Fibroblast of lung (primary cell): ENCODE results near the gene CNIH1. TPM values are rescaled to one million over a fixed set of nuclear protein-coding genes. Genes with fewer than 3 reads are reported as not detected.

Experiments
- DNase-seq, 2 donors: peaks; one replicate each; pipeline versions ENCODE4 v3.0.0 to v3.0.0-alpha.2; 2010; ENCODE audit warnings: low read depth in 2 of 2
- H2AFZ ChIP-seq: 2 replicates; pipeline ENCODE4 v1.5.1; 2012; ENCODE audit warnings: low read length, control low read depth, inconsistent platforms
- H3K27ac ChIP-seq: 2 replicates; pipeline ENCODE4 v1.5.1; 2011; ENCODE audit warnings: low read length, control low read depth; ENCODE audit not compliant: insufficient read depth
- H3K27me3 ChIP-seq: 2 replicates; pipeline ENCODE4 v1.5.1; 2011; ENCODE audit warnings: mild to moderate bottlenecking, low read length; ENCODE audit not compliant: control insufficient read depth, insufficient read depth
- H3K36me3 ChIP-seq: 2 replicates; pipeline ENCODE4 v1.5.1; 2011; ENCODE audit warnings: low read length; ENCODE audit not compliant: control insufficient read depth, insufficient read depth
- H3K4me1 ChIP-seq: 2 replicates; pipeline ENCODE4 v1.5.1; 2011; ENCODE audit warnings: low read length; ENCODE audit not compliant: control insufficient read depth, insufficient read depth; ENCODE audit errors: extremely low read depth
- H3K4me2 ChIP-seq: 2 replicates; pipeline ENCODE4 v1.5.1; 2011; ENCODE audit warnings: low read length, control low read depth; ENCODE audit not compliant: insufficient read depth; ENCODE audit errors: extremely low read depth
- H3K4me3 ChIP-seq, 4 experiments: fragments of 200-600 bp in 1 of 4; sonication (generic) in 1 of 4; replicated peaks in 1 of 4; 2 replicates each; pipeline ENCODE4 v1.5.1; 2011 to 2016; ENCODE audit warnings: low read length in 4 of 4, low read depth in 3 of 4, mild to moderate bottlenecking in 3 of 4, control low read depth in 2 of 4, inconsistent platforms in 1 of 4, mixed read lengths in 1 of 4; ENCODE audit not compliant: insufficient read depth in 1 of 4; ENCODE audit errors: control extremely low read depth in 1 of 4
- H3K79me2 ChIP-seq: 2 replicates; pipeline ENCODE4 v1.5.1; 2012; ENCODE audit warnings: mild to moderate bottlenecking, low read length, inconsistent platforms; ENCODE audit not compliant: control insufficient read depth, insufficient read depth
- H3K9ac ChIP-seq: 2 replicates; pipeline ENCODE4 v1.5.1; 2011; ENCODE audit warnings: mild to moderate bottlenecking, low read length, control low read depth; ENCODE audit not compliant: insufficient read depth
- H3K9me3 ChIP-seq: 2 replicates; pipeline ENCODE4 v1.5.1; 2012; ENCODE audit warnings: low read depth, low read length; ENCODE audit not compliant: control insufficient read depth, insufficient read depth
- H4K20me1 ChIP-seq: 2 replicates; pipeline ENCODE4 v1.5.1; 2011; ENCODE audit warnings: low read length; ENCODE audit not compliant: control insufficient read depth, insufficient read depth; ENCODE audit errors: extremely low read depth
- CTCF ChIP-seq, 2 donors: IDR thresholded peaks in 1 of 2; conservative IDR thresholded peaks in 1 of 2; 1 replicate in 1 of 2; 2 replicates in 1 of 2; pipeline ENCODE4 v1.5.1; 2011 to 2012; ENCODE audit warnings: low read length in 2 of 2, control low read depth in 1 of 2, inconsistent platforms in 1 of 2, low read depth in 1 of 2, mild to moderate bottlenecking in 1 of 2
- EZH2 ChIP-seq: IDR thresholded peaks from 2 replicates; pipeline ENCODE4 v1.5.1; 2012; ENCODE audit warnings: low read length, control low read depth, mild to moderate bottlenecking; ENCODE audit errors: missing control alignments
- polyA plus RNA-seq, 2 donors: library from polyadenylated mRNA; depleted of rRNA in 1 of 2; stranded (reverse) in 1 of 2; unstranded in 1 of 2; fragments of >200 nt; gene quantifications; 2 replicates each; pipeline ENCODE4 v1.2.1, GENCODE V29; 2011 to 2012; ENCODE audit warnings: missing spikeins in 1 of 2
- total RNA-seq: library from RNA; depleted of rRNA; stranded (reverse); fragments of >200 nt; gene quantifications from 2 replicates; pipeline ENCODE4 v1.2.1, GENCODE V29; 2014

The CNIH1 gene
- total and polyA plus RNA-seq, 2 donors (not counting 1 experiment from before 2014, with no cell fraction given) = 109 to 301 TPM

GRCh38 chr14:54489731-54490444 is 48.7 kb upstream of the CNIH1 start:
- Histone ChIP-seq H3K27me3 (no peaks in the 10 kb centered on the region), H3K27ac (peak overlapping the region; percentile 94), H4K20me1 (no peaks in the 10 kb centered on the region), H2AFZ (peak overlapping the region; percentile 89), H3K36me3 (no peaks in the 10 kb centered on the region), H3K4me1 (peaks cover 2% of the 10 kb centered on the region), H3K9me3 (no peaks in the 10 kb centered on the region), H3K4me2 (peak overlapping the region; percentile 71), H3K79me2 (peaks cover 36% of the 10 kb centered on the region), H3K4me3 (peak overlapping the region; percentile 46 to 96 (median 77)), H3K9ac (no peak overlapping the region)
- no peak for DNase-seq
- TF ChIP-seq EZH2 = no peak
- TF ChIP-seq CTCF (conservative IDR thresholded peaks at IDR 0.05 in 1 of 2, IDR thresholded peaks at IDR 0.05 in 1 of 2; ENCODE audit: low read depth in 1 of 2, low read length in 2 of 2) = no peak

- peak overlapping the region; percentile 46 to 96 (median 77) for H3K4me3 ChIP-seq
- H3K9me3 ChIP-seq = no peaks in the 10 kb centered on the region
- peaks cover 42% of the 10 kb centered on the region for H3K79me2 ChIP-seq
- peak overlapping the region; percentile 71 for H3K4me2 ChIP-seq
- H4K20me1 ChIP-seq = no peaks in the 10 kb centered on the region
- H3K27me3 ChIP-seq = no peaks in the 10 kb centered on the region
- H3K36me3 ChIP-seq = no peaks in the 10 kb centered on the region
- H3K4me1 ChIP-seq = peaks cover 2% of the 10 kb centered on the region
- no peak for DNase-seq
- H2AFZ ChIP-seq = peak overlapping the region; percentile 89
- peak overlapping the region; percentile 11 for H3K9ac ChIP-seq
- peak overlapping the region; percentile 94 for H3K27ac ChIP-seq
- no peak for TF ChIP-seq EZH2
- TF ChIP-seq CTCF (conservative IDR thresholded peaks at IDR 0.05 in 1 of 2, IDR thresholded peaks at IDR 0.05 in 1 of 2; ENCODE audit: low read depth in 1 of 2, low read length in 2 of 2) = no peak
Measured at GRCh38 chr14:54489318-54489683, 48.1 kb upstream of the CNIH1 start.

- no peaks in the 10 kb centered on the region for H3K9me3 ChIP-seq
- peak; percentile 50 to 67 for TF ChIP-seq CTCF (conservative IDR thresholded peaks at IDR 0.05 in 1 of 2, IDR thresholded peaks at IDR 0.05 in 1 of 2; ENCODE audit: low read depth in 1 of 2, low read length in 2 of 2)
- TF ChIP-seq EZH2 = no peak
- H3K4me1 ChIP-seq = peaks cover 2% of the 10 kb centered on the region
- peak within 1 kb of the TSS; percentile 94 for H3K27ac ChIP-seq
- peak within 1 kb of the TSS; percentile 89 for H2AFZ ChIP-seq
- H3K9ac ChIP-seq = peak within 1 kb of the TSS; percentile 92
- H3K36me3 ChIP-seq = no peaks in the 10 kb centered on the region
- peak within 1 kb of the TSS; percentile 77 for H3K4me2 ChIP-seq
- no peaks in the 10 kb centered on the region for H3K27me3 ChIP-seq
- peaks cover 46% of the 10 kb centered on the region for H3K79me2 ChIP-seq
- H4K20me1 ChIP-seq = no peaks in the 10 kb centered on the region
- peak within 1 kb of the TSS; percentile 72 to 96 (median 80) for H3K4me3 ChIP-seq
- peak; percentile 92 to 95 for DNase-seq
Measured at GRCh38 chr14:54488646-54489317, 47.6 kb upstream of the CNIH1 start, which contains the start of gene GMFB. Gene GMFB (minus strand): TSS chr14:54488980. CDS start chr14:54488927, 53 bp downstream.
